Measurements from ENCODE around the gene DRGX.

DRGX gene

GRCh38 chr10:49381111-49381900 is 14.6 kb downstream of the DRGX start:
- TF ChIP-seq ZFX (IDR thresholded peaks at IDR 0.05; ENCODE audit: borderline replicate concordance) (no peak), CTCF (IDR thresholded peaks at IDR 0.05) (no peak)
- no peak overlapping the region for H3K27ac ChIP-seq

- no peak for TF ChIP-seq ZFX (IDR thresholded peaks at IDR 0.05; ENCODE audit: borderline replicate concordance)
- peak; percentile 56 for TF ChIP-seq CTCF (IDR thresholded peaks at IDR 0.05)
- no peak overlapping the region for H3K27ac ChIP-seq
These were observed 16.1 kb downstream of the DRGX start for GRCh38 chr10:49379596-49380410.

- TF ChIP-seq ZFX (IDR thresholded peaks at IDR 0.05; ENCODE audit: borderline replicate concordance) (no peak), CTCF (IDR thresholded peaks at IDR 0.05) (no peak)
- H3K27ac ChIP-seq, result no peak overlapping the region
These were observed 18.6 kb downstream of the DRGX start for GRCh38 chr10:49377256-49377655.

- TF ChIP-seq CTCF (IDR thresholded peaks at IDR 0.05), result no peak
- TF ChIP-seq ZFX (IDR thresholded peaks at IDR 0.05; ENCODE audit: borderline replicate concordance), result no peak
- no peak overlapping the region for H3K27ac ChIP-seq
These were observed 20.3 kb downstream of the DRGX start for GRCh38 chr10:49375611-49376010.

- no peak overlapping the region for H3K27ac ChIP-seq
- no peak for TF ChIP-seq CTCF (IDR thresholded peaks at IDR 0.05)
- TF ChIP-seq ZFX (IDR thresholded peaks at IDR 0.05; ENCODE audit: borderline replicate concordance), result no peak
These were observed 21.1 kb downstream of the DRGX start for GRCh38 chr10:49374740-49375139.

GRCh38 chr10:49373361-49373760 is 22.5 kb downstream of the DRGX start:
- no peak for TF ChIP-seq CTCF (IDR thresholded peaks at IDR 0.05)
- TF ChIP-seq ZFX (IDR thresholded peaks at IDR 0.05; ENCODE audit: borderline replicate concordance), result no peak
- H3K27ac ChIP-seq, result no peak overlapping the region

- TF ChIP-seq CTCF (IDR thresholded peaks at IDR 0.05), result no peak
- no peak for TF ChIP-seq ZFX (IDR thresholded peaks at IDR 0.05; ENCODE audit: borderline replicate concordance)
- no peak overlapping the region for H3K27ac ChIP-seq
These were observed 23.9 kb downstream of the DRGX start for GRCh38 chr10:49371967-49372366.
